B cell (primary cell): ENCODE measurements around the gene MAP6. TPM values are rescaled to one million over a fixed set of nuclear protein-coding genes. Genes with fewer than 3 reads are reported as not detected.

Source experiments
- ATAC-seq: fragments of 200-7000 bp; cut with Tn5 transposase; one replicate; pipeline ENCODE4 v1.10.0; 2021; ENCODE audit warnings: low read depth, mild to moderate bottlenecking, moderate number of reproducible peaks, moderate library complexity
- CTCF ChIA-PET: fragments of 350-600 bp; sonication (Branson Sonifier 250); formaldehyde crosslinking; loops from one replicate; lab custom pipeline; 2021; ENCODE audit warnings: antibody characterized with exemption, inconsistent platforms; lab: Charles Lee
- POLR2A ChIA-PET: fragments of 350-600 bp; sonication (Branson Sonifier 250); formaldehyde crosslinking; loops from one replicate; lab custom pipeline; 2021; ENCODE audit warnings: antibody characterized with exemption; lab: Charles Lee
- DNase-seq: peaks from one replicate; pipeline ENCODE4 v3.0.0; 2013
- H2AFZ ChIP-seq: 2 replicates; pipeline ENCODE4 v1.6.1; 2012; ENCODE audit warnings: mild to moderate bottlenecking, low read depth, low read length; ENCODE audit not compliant: insufficient read depth, poor library complexity, severe bottlenecking
- H3K27ac ChIP-seq, 2 donors: 1 replicate in 1 of 2; 2 replicates in 1 of 2; pipeline ENCODE4 v1.5.1; 2012 to 2013; ENCODE audit warnings: low read length in 2 of 2, mild to moderate bottlenecking in 2 of 2, moderate library complexity in 1 of 2
- H3K27me3 ChIP-seq, 4 experiments: fragments of 200-600 bp in 1 of 4; sonication (generic) in 1 of 4; replicated peaks in 1 of 4; 1 replicate in 2 of 4; 2 replicates in 2 of 4; pipeline versions ENCODE4 v1.6.1 to v1.7.0; 2013 to 2016; ENCODE audit warnings: low read length in 3 of 4, mild to moderate bottlenecking in 2 of 4, mixed read lengths in 1 of 4, moderate library complexity in 1 of 4; ENCODE audit not compliant: insufficient read depth in 4 of 4, control insufficient read depth in 3 of 4; ENCODE audit errors: control extremely low read depth in 1 of 4
- H3K36me3 ChIP-seq, 2 experiments: replicated peaks in 1 of 2; 1 replicate in 1 of 2; 2 replicates in 1 of 2; pipeline versions ENCODE4 v1.6.1 to v1.7.1; 2013; ENCODE audit warnings: low read length in 1 of 2; ENCODE audit not compliant: insufficient read depth in 2 of 2, control insufficient read depth in 1 of 2; ENCODE audit errors: control extremely low read depth in 1 of 2, extremely low read depth in 1 of 2
- H3K4me1 ChIP-seq, 2 donors: fragments of 200-600 bp in 1 of 2; sonication (generic) in 1 of 2; 1 replicate in 1 of 2; 2 replicates in 1 of 2; pipeline versions ENCODE4 v1.5.1 to v1.6.1; 2013 to 2017; ENCODE audit warnings: low read length in 2 of 2; ENCODE audit not compliant: control insufficient read depth in 2 of 2, insufficient read depth in 2 of 2
- H3K4me2 ChIP-seq: replicated peaks from 2 replicates; pipeline ENCODE3; 2012; ENCODE audit warnings: mild to moderate bottlenecking, low read depth, low read length; ENCODE audit not compliant: poor library complexity, severe bottlenecking
- H3K4me3 ChIP-seq, 5 experiments: fragments of 200-600 bp in 1 of 5; sonication (generic) in 1 of 5; 1 replicate in 3 of 5; 2 replicates in 2 of 5; pipeline versions ENCODE4 v1.5.1 to v1.7.0; 2011 to 2016; ENCODE audit warnings: low read length in 4 of 5, mild to moderate bottlenecking in 4 of 5, low read depth in 2 of 5, control low read depth in 1 of 5, moderate library complexity in 1 of 5; ENCODE audit not compliant: insufficient read depth in 1 of 5; ENCODE audit errors: control extremely low read depth in 1 of 5, extremely low read depth in 1 of 5
- H3K79me2 ChIP-seq: fragments of 200-600 bp; sonication (generic); one replicate; pipeline ENCODE4 v1.6.0; 2016; ENCODE audit warnings: low read length; ENCODE audit not compliant: control insufficient read depth, insufficient read depth
- H3K9ac ChIP-seq: fragments of 200-600 bp; sonication (generic); 2 replicates; pipeline ENCODE4 v1.6.1; 2017; ENCODE audit warnings: mild to moderate bottlenecking, low read length, moderate library complexity
- H3K9me3 ChIP-seq, 3 donors: one replicate each; pipeline versions ENCODE4 v1.6.1 to v1.7.1; 2013; ENCODE audit warnings: low read length in 2 of 3; ENCODE audit not compliant: control insufficient read depth in 2 of 3, insufficient read depth in 1 of 3; ENCODE audit errors: control extremely low read depth in 1 of 3
- H4K20me1 ChIP-seq: 2 replicates; pipeline ENCODE4 v1.6.0; 2012; ENCODE audit warnings: mild to moderate bottlenecking, low read length; ENCODE audit not compliant: insufficient read depth, control insufficient read depth, poor library complexity, severe bottlenecking
- H3K27ac Mint-ChIP-seq: one replicate; pipeline ENCODE4 v1.8.0; 2021; ENCODE audit warnings: mixed read lengths
- H3K27me3 Mint-ChIP-seq: one replicate; pipeline ENCODE4 v1.8.0; 2021; ENCODE audit warnings: mixed read lengths
- H3K4me1 Mint-ChIP-seq: one replicate; pipeline ENCODE4 v1.8.0; 2021; ENCODE audit warnings: mixed read lengths
- H3K4me3 Mint-ChIP-seq: one replicate; pipeline ENCODE4 v1.8.0; 2021; ENCODE audit warnings: mixed read lengths
- H3K9me3 Mint-ChIP-seq: one replicate; pipeline ENCODE4 v1.8.0; 2022; ENCODE audit warnings: mixed read lengths; ENCODE audit not compliant: insufficient read depth
- EZH2 ChIP-seq: IDR thresholded peaks from 2 replicates; pipeline ENCODE4 v1.6.1; 2012; ENCODE audit warnings: borderline replicate concordance, low read depth, mild to moderate bottlenecking, moderate library complexity, low read length; ENCODE audit not compliant: insufficient read depth, poor library complexity, severe bottlenecking
- WGBS: methylation state at CpG from one replicate; pipeline ENCODE4 v1.1.5; 2013; ENCODE audit warnings: missing lambda C conversion rate; ENCODE audit not compliant: insufficient coverage; 5-methylcytosine and 5-hydroxymethylcytosine counted together
- intact Hi-C: fragments of 100-400 bp; cut with micrococcal nuclease; formaldehyde crosslinking; loops from one replicate; pipeline ENCODE4 v1.10.0; 2022
- polyA plus RNA-seq: library from polyadenylated mRNA; depleted of rRNA; stranded (reverse); fragments of >200 nt; gene quantifications from 2 replicates; pipeline ENCODE4 v1.2.3, GENCODE V29; 2012
- total RNA-seq, 2 donors: library from RNA; stranded (reverse); fragments of 120-200 nt in 1 of 2; gene quantifications; 1 replicate in 1 of 2; 2 replicates in 1 of 2; pipeline versions ENCODE4 v1.2.3 to v1.2.4, GENCODE V29; 2013 to 2022
- TF ChIP-seq, protein P1 (sequence below): fragments of 200-600 bp; IDR thresholded peaks from one replicate; pipeline ENCODE4 v1.8.0; 2022; ENCODE audit warnings: antibody characterized with exemption, mild to moderate bottlenecking

MAP6 gene
- total and polyA plus RNA-seq, 2 donors (not counting 1 experiment from before 2014, with no cell fraction given), result 0.54 to 0.57 TPM

DNA sequence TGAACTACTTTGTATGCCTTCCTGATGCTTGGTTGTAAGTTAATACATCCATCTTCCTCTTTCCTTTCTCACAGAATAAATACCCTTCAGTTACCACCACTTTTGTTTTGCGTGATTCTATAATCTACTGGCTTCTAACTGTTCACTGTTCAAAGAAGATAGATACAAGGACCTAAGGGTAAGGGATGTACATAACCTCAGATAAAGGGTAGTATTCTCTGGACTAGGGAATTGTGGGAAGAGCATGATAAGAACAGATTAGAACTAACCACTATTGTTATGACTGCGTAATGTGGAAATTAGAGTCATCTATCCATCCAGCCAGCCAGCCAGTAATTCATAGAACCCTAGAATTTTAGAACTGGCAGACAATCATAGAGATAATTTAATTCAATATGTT is 36.4 kb downstream of the MAP6 start:
- Histone ChIP-seq H3K4me2 (no peak overlapping the region), H3K27ac (no peak overlapping the region), H3K79me2 (no peaks in the 10 kb centered on the region), H3K9me3 (no peaks in the 10 kb centered on the region), H3K4me3 (no peak overlapping the region), H3K36me3 (no peaks in the 10 kb centered on the region), H3K9ac (no peak overlapping the region), H4K20me1 (no peaks in the 10 kb centered on the region), H3K4me1 (no peaks in the 10 kb centered on the region), H3K27me3 (peaks cover 0 to 13% (median 6%) of the 10 kb centered on the region in 4 experiments), H2AFZ (no peak overlapping the region)
- DNase-seq (no peak), ATAC-seq (no peak)
- intact Hi-C loops, result no loop called here
- Mint-ChIP-seq H3K9me3 (no peaks in the 10 kb centered on the region), H3K27ac (no peak overlapping the region), H3K27me3 (peaks cover 56% of the 10 kb centered on the region), H3K4me3 (no peak overlapping the region), H3K4me1 (no peaks in the 10 kb centered on the region)
- no CpG with 5 or more reads among the region's 2 CpGs for WGBS
- POLR2A ChIA-PET, result no interaction called here
- TF ChIP-seq, protein P1, sequence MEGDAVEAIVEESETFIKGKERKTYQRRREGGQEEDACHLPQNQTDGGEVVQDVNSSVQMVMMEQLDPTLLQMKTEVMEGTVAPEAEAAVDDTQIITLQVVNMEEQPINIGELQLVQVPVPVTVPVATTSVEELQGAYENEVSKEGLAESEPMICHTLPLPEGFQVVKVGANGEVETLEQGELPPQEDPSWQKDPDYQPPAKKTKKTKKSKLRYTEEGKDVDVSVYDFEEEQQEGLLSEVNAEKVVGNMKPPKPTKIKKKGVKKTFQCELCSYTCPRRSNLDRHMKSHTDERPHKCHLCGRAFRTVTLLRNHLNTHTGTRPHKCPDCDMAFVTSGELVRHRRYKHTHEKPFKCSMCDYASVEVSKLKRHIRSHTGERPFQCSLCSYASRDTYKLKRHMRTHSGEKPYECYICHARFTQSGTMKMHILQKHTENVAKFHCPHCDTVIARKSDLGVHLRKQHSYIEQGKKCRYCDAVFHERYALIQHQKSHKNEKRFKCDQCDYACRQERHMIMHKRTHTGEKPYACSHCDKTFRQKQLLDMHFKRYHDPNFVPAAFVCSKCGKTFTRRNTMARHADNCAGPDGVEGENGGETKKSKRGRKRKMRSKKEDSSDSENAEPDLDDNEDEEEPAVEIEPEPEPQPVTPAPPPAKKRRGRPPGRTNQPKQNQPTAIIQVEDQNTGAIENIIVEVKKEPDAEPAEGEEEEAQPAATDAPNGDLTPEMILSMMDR, result no peak
- TF ChIP-seq EZH2, result no peak
- CTCF ChIA-PET, result no interaction called here

- DNase-seq (no peak), ATAC-seq (no peak)
- no peak overlapping the region for H2AFZ ChIP-seq
- no peaks in the 10 kb centered on the region for H3K36me3 ChIP-seq
- no peaks in the 10 kb centered on the region for H3K4me1 ChIP-seq
- Mint-ChIP-seq H3K4me3 (no peak overlapping the region), H3K4me1 (no peaks in the 10 kb centered on the region), H3K27me3 (peaks cover 47% of the 10 kb centered on the region), H3K9me3 (no peaks in the 10 kb centered on the region), H3K27ac (no peak overlapping the region)
- H3K4me3 ChIP-seq, result no peak overlapping the region
- no peak overlapping the region for H3K4me2 ChIP-seq
- H3K79me2 ChIP-seq, result no peaks in the 10 kb centered on the region
- POLR2A ChIA-PET, result no interaction called here
- H3K27me3 ChIP-seq, result peaks cover 0 to 13% (median 6%) of the 10 kb centered on the region in 4 experiments
- no peaks in the 10 kb centered on the region for H3K9me3 ChIP-seq
- WGBS, result 20% methylated on average over 1 of the region's 2 CpGs
- H3K9ac ChIP-seq, result no peak overlapping the region
- TF ChIP-seq, protein P1, result no peak
- TF ChIP-seq EZH2, result no peak
- no peak overlapping the region for H3K27ac ChIP-seq
- intact Hi-C loops, result no loop called here
- CTCF ChIA-PET, result no interaction called here
- H4K20me1 ChIP-seq, result no peaks in the 10 kb centered on the region
Observed at GRCh38 chr11:75631086-75631730, 37.6 kb downstream of the MAP6 start.
